ENCODE data around the gene LRRTM4. TPM values are rescaled to one million over a fixed set of nuclear protein-coding genes. Genes with fewer than 3 reads are reported as not detected.

LRRTM4 gene
- polyA plus RNA-seq, 1 donor (not counting 4 experiments of a cell fraction or from before 2014, with no cell fraction given): not detected

DNA sequence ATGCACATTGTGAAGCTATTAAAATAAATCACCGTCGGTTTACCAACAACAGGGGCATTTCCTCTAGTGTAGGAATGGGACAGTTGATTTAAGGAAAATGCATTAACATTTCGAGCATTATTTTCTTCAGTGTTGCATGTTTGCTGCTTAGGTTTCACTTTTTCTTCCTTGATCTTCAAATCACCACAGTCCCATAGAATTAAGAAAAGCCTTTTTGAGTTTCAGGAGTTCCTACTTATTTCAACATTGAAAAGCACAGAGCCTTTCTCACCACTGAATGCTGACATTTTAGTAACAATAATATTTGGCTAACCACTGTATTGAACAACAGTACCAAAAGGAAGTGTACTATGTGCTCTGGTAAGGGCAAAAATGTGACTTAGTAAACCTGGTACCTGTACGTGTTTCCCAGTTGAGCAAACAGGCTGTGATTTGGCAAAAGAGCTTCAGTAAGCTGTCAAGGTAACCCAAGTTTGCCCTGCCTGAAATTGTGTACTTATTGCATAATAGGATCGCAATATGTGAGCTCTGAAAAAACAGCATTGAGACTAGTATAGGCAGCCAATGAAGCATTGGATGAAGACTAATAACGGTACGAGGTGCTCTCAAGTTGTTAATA lies 2.2 kb downstream of the LRRTM4 start:
- Histone ChIP-seq H3K9me1 (ENCODE audit: control insufficient read depth, extremely low read depth, insufficient read depth, low read length) (no peaks in the 10 kb centered on the region), H3K79me2 (ENCODE audit: control insufficient read depth, insufficient read depth, low read length) (no peaks in the 10 kb centered on the region), H3K4me2 (ENCODE audit: control insufficient read depth, extremely low read depth, insufficient read depth, low read depth, low read length) (no peak overlapping the region), H3K9ac (ENCODE audit: control insufficient read depth, extremely low read depth, insufficient read depth, low read length) (no peak overlapping the region), H4K20me1 (ENCODE audit: control insufficient read depth, extremely low read depth, insufficient read depth, low read length) (no peaks in the 10 kb centered on the region), H3K27ac (ENCODE audit: control insufficient read depth, insufficient read depth, low read length) (no peak overlapping the region), H3K9me3 (ENCODE audit: control insufficient read depth, low read depth, low read length) (no peaks in the 10 kb centered on the region), H2AFZ (ENCODE audit: control insufficient read depth, low read length) (no peak overlapping the region), H3K4me1 (ENCODE audit: control insufficient read depth, extremely low read depth, insufficient read depth, low read length) (no peaks in the 10 kb centered on the region), H3K27me3 (ENCODE audit: control insufficient read depth, extremely low read depth, insufficient read depth, low read length) (no peaks in the 10 kb centered on the region), H3K36me3 (ENCODE audit: control insufficient read depth in 2 of 2, extremely low read depth in 1 of 2, insufficient read depth in 2 of 2, low read length in 2 of 2) (no peaks in the 10 kb centered on the region), H3K4me3 (ENCODE audit: control insufficient read depth in 2 of 3, extremely low read depth in 1 of 3, insufficient read depth in 2 of 3, low read depth in 1 of 3, low read length in 3 of 3) (no peak overlapping the region)
- dilution Hi-C loops (cut with MboI; ENCODE audit: extremely low pct_ligation_motif_present, low sequenced_read_pairs): no loop called here
- no peak for DNase-seq (ENCODE audit: low read depth, low spot score)
- no peak for FAIRE-seq
- no peak for TF ChIP-seq EZH2 (IDR thresholded peaks at IDR 0.05; ENCODE audit: low read length)
- TF ChIP-seq, protein P1, sequence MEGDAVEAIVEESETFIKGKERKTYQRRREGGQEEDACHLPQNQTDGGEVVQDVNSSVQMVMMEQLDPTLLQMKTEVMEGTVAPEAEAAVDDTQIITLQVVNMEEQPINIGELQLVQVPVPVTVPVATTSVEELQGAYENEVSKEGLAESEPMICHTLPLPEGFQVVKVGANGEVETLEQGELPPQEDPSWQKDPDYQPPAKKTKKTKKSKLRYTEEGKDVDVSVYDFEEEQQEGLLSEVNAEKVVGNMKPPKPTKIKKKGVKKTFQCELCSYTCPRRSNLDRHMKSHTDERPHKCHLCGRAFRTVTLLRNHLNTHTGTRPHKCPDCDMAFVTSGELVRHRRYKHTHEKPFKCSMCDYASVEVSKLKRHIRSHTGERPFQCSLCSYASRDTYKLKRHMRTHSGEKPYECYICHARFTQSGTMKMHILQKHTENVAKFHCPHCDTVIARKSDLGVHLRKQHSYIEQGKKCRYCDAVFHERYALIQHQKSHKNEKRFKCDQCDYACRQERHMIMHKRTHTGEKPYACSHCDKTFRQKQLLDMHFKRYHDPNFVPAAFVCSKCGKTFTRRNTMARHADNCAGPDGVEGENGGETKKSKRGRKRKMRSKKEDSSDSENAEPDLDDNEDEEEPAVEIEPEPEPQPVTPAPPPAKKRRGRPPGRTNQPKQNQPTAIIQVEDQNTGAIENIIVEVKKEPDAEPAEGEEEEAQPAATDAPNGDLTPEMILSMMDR (optimal IDR thresholded peaks at IDR 0.05 in 1 of 3, IDR thresholded peaks at IDR 0.05 in 1 of 3, conservative IDR thresholded peaks at IDR 0.05 in 1 of 3; ENCODE audit: extremely low read depth in 1 of 3, insufficient read depth in 2 of 3, low read length in 3 of 3): no peak

DNA sequence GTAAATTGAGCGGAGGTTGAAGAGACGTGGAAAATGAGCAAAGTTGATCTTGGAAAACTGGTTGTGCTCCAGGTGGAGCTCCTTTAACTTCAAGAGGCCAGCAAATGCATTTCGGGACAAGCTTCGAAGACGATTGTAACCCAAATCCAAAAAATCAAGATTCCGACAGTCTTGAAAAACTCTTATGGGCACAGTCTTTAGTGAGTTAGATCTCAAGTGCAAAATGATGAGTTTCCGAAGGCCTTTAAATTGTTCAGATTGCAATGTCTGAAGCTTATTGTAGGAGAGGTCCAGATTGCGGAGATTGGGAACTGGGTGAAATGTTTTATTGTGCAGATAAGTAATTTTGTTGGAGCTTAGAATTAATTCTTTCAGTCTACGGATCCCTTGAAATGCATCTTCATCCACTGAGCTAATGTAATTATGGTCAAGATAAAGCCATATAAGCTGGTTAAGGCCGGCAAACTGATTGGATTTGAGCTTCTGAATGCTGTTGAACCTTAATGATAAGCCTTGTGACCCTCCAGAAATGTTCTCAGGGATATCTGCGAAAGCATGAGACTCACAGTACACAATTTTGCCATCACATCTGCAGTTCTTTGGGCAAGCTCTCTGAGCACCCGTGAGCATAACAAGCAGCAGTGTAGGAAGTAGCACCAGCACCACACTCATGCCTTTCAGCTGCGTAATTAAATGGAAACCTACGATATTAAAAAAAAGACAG lies 2.9 kb downstream of the LRRTM4 start:
- dilution Hi-C loops (cut with MboI; ENCODE audit: extremely low pct_ligation_motif_present, low sequenced_read_pairs): no loop called here
- no peaks in the 10 kb centered on the region for H4K20me1 ChIP-seq (ENCODE audit: control insufficient read depth, extremely low read depth, insufficient read depth, low read length)
- DNase-seq (ENCODE audit: low read depth, low spot score) (no peak), FAIRE-seq (no peak)
- TF ChIP-seq EZH2 (IDR thresholded peaks at IDR 0.05; ENCODE audit: low read length): no peak
- TF ChIP-seq, protein P1 (optimal IDR thresholded peaks at IDR 0.05 in 1 of 3, IDR thresholded peaks at IDR 0.05 in 1 of 3, conservative IDR thresholded peaks at IDR 0.05 in 1 of 3; ENCODE audit: extremely low read depth in 1 of 3, insufficient read depth in 2 of 3, low read length in 3 of 3): no peak
- H3K9ac ChIP-seq (ENCODE audit: control insufficient read depth, extremely low read depth, insufficient read depth, low read length): no peak overlapping the region
- H3K4me2 ChIP-seq (ENCODE audit: control insufficient read depth, extremely low read depth, insufficient read depth, low read depth, low read length): no peak overlapping the region
- H3K79me2 ChIP-seq (ENCODE audit: control insufficient read depth, insufficient read depth, low read length): no peaks in the 10 kb centered on the region
- no peaks in the 10 kb centered on the region for H3K9me3 ChIP-seq (ENCODE audit: control insufficient read depth, low read depth, low read length)
- H3K27me3 ChIP-seq (ENCODE audit: control insufficient read depth, extremely low read depth, insufficient read depth, low read length): no peaks in the 10 kb centered on the region
- H3K4me3 ChIP-seq (ENCODE audit: control insufficient read depth in 2 of 3, extremely low read depth in 1 of 3, insufficient read depth in 2 of 3, low read depth in 1 of 3, low read length in 3 of 3): no peak overlapping the region
- H3K27ac ChIP-seq (ENCODE audit: control insufficient read depth, insufficient read depth, low read length): no peak overlapping the region
- H3K9me1 ChIP-seq (ENCODE audit: control insufficient read depth, extremely low read depth, insufficient read depth, low read length): no peaks in the 10 kb centered on the region
- no peaks in the 10 kb centered on the region for H3K36me3 ChIP-seq (ENCODE audit: control insufficient read depth in 2 of 2, extremely low read depth in 1 of 2, insufficient read depth in 2 of 2, low read length in 2 of 2)
- no peak overlapping the region for H2AFZ ChIP-seq (ENCODE audit: control insufficient read depth, low read length)
- no peaks in the 10 kb centered on the region for H3K4me1 ChIP-seq (ENCODE audit: control insufficient read depth, extremely low read depth, insufficient read depth, low read length)
